ENCODE data around the gene SPINK13. TPM values are rescaled to one million over a fixed set of nuclear protein-coding genes. Genes with fewer than 3 reads are reported as not detected.
"Not testable (repeated sequence)": the region's sequence is repeated elsewhere in the genome, so short reads cannot be mapped to it uniquely, and the experiment has no call there.

SPINK13 gene, protein sequence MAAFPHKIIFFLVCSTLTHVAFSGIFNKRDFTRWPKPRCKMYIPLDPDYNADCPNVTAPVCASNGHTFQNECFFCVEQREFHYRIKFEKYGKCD
- not detected for total RNA-seq

DNA sequence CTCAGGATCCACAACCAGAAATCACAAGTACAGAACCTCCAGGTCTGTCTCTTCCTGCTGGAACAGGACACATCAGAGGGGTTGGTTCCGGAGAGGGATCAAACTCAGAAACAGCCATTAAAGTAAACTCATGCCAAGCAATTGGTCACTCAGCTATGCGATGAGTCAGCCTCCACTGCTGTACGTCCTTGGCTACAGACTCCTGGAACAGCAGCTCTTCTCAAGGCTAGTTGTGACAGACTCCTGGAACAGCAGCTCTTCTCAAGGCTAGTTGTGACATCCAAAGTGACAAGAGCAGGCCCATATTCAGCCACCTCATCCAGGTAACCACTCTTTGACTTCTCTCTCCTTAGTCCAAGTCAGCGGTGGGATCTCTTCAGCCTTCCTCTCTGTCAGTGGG, at the start of gene SPINK13:
SPINK13 (plus strand) TSS at position 229 of the 400 bp plus-strand sequence. CDS start 1,279 bp downstream, outside the sequence.
- no peaks in the 10 kb centered on the region for H3K27me3 Mint-ChIP-seq
- H3K27ac Mint-ChIP-seq: no peak within 1 kb of the TSS
- no peaks in the 10 kb centered on the region for H3K9me3 Mint-ChIP-seq (ENCODE audit: low read depth)
- no peaks in the 10 kb centered on the region for H3K4me1 Mint-ChIP-seq
- H3K4me3 Mint-ChIP-seq: no peak within 1 kb of the TSS
- CTCF ChIA-PET: no interaction called here
- no peaks in the 10 kb centered on the region for H3K36me3 Mint-ChIP-seq
- DNase-seq (no peak), ATAC-seq (no peak)

DNA sequence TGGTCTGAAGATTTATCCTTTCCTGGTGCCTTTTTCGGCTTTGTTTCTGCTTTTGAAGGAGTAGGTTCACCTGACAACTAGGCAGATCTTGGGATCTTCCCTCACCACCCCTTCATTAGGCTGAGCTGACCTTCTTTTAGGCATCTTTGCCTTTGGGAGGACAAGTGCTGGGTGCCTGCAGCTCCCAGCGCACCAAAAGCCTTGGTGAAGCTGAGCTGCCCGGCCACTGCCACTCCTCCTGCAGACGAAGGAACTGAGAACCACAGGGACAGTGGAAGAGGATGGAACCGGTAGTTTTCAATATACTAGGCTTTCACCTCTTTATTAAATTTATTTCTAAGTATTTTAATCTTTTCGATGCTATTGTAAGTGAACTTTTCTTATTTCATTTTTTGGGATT, 47.1 kb upstream of the SPINK13 start:
- no peak for DNase-seq
- H3K27me3 Mint-ChIP-seq: peaks cover 12% of the 10 kb centered on the region
- no peaks in the 10 kb centered on the region for H3K36me3 Mint-ChIP-seq
- no peak overlapping the region for H3K27ac Mint-ChIP-seq
- CTCF ChIA-PET: no interaction called here
- H3K4me1 Mint-ChIP-seq: no peaks in the 10 kb centered on the region
- no peak overlapping the region for H3K4me3 Mint-ChIP-seq
- ATAC-seq: no peak
- peaks cover 3% of the 10 kb centered on the region for H3K9me3 Mint-ChIP-seq (ENCODE audit: low read depth)

DNA sequence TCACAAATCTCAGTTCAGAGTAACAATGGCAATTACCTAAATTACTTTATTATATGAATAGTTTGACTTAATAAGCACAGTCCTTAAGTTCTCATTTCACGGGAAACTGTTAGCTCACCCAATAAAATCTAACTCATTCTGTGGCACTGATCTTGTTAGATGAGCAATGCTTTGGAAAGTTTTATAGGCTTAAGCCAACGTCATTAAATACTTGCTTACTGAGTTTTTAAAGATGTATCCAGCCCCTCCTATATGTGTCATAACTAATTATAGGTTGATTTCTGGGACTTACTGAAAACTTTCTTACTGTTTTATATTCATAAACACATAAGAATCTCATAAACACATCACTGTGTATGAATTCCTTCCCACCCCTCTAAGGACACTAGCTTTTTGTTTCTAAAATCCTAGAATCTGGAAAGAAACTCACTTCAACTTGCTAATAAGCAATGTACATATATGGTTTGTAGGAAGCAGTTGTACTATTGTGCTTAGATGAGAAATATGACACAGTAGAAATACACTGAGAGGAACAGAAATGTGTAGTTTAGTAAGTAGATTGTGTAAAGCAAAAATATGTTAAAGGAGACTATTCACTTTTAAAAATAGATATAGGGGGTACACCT, 44.4 kb upstream of the SPINK13 start:
- H3K27ac Mint-ChIP-seq: no peak overlapping the region
- CTCF ChIA-PET: no interaction called here
- H3K36me3 Mint-ChIP-seq: no peaks in the 10 kb centered on the region
- H3K27me3 Mint-ChIP-seq: peaks cover 12% of the 10 kb centered on the region
- no peak for DNase-seq
- H3K9me3 Mint-ChIP-seq (ENCODE audit: low read depth): no peaks in the 10 kb centered on the region
- no peaks in the 10 kb centered on the region for H3K4me1 Mint-ChIP-seq
- ATAC-seq: no peak
- H3K4me3 Mint-ChIP-seq: no peak overlapping the region

DNA sequence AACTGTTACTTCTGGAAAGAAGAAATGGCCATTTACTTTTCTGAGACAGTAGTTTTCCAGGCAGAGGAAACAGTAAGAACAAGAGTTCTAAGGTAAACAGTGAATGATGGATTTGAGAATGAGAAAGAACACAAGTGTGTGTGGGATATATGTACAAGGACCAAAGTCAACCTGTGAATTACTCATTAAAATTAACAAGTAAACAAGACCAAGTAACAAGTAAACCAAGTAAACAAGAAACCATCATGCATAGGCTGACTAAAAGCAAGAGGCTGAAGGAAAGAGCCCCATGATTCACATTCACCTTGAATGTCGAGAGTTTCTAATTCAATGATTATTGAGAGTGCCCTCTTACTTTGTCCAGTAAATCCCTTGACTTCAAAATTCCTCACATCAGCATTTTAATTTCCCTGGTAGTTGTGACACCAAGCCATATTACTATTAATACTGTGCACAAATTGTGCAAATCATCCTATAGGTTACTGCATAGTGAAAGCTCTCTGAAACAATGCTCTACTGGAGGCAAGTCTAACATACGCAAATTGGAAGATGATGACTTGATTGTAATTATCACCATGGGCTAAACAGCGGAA, 40.1 kb upstream of the SPINK13 start:
- Mint-ChIP-seq H3K4me3 (no peak overlapping the region), H3K36me3 (no peaks in the 10 kb centered on the region), H3K27me3 (peaks cover 4% of the 10 kb centered on the region), H3K27ac (no peak overlapping the region), H3K9me3 (ENCODE audit: low read depth) (no peaks in the 10 kb centered on the region), H3K4me1 (no peaks in the 10 kb centered on the region)
- ATAC-seq: no peak
- CTCF ChIA-PET: no interaction called here
- DNase-seq: no peak

DNA sequence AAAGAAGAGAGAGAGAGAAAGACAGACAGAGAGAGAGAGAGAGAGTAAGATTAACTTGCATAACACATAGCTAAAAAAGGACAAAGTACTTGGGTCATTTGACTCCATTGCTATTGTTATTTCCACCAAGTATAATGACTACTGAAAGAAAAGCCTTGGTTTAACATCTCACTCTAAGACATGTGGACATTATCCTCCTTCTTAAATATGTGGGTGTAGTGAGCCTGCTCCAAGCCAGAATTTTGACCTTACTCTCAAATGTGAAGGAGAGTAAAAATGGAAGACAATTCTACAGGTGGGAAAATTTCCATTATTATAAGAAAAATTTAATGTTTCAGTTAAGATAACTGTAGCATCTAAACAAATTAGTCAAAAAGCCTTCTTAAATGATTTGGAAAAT, 38.8 kb upstream of the SPINK13 start:
- CTCF ChIA-PET: no interaction called here

DNA sequence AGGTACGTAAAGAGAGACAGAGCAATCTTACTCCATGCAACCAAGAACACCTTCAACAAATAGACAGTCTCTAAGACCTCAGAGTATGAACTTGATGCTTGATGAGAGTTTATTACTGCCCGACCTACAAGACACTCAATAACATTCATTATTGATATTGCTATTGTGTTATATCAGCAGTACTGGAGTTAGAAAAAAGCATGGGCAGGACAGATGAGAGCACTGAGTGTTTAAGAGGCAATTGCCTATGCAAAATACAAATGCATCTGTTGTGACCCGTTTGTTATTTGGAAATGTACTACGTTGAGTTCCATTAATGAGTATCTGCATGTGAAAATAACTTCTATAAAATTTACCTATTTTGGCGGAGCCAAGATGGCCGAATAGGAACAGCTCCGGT, 38.4 kb upstream of the SPINK13 start:
- Mint-ChIP-seq H3K4me3 (no peak overlapping the region), H3K27me3 (peaks cover 3% of the 10 kb centered on the region), H3K4me1 (no peaks in the 10 kb centered on the region), H3K9me3 (ENCODE audit: low read depth) (no peaks in the 10 kb centered on the region), H3K27ac (no peak overlapping the region), H3K36me3 (no peaks in the 10 kb centered on the region)
- CTCF ChIA-PET: no interaction called here
- ATAC-seq (no peak), DNase-seq (no peak)

More for the DNA sequence above, 38.8 kb upstream of the SPINK13 start:
- no peak for DNase-seq
- Mint-ChIP-seq H3K27me3 (peaks cover 4% of the 10 kb centered on the region), H3K9me3 (ENCODE audit: low read depth) (no peaks in the 10 kb centered on the region), H3K4me3 (no peak overlapping the region), H3K36me3 (no peaks in the 10 kb centered on the region), H3K4me1 (no peaks in the 10 kb centered on the region), H3K27ac (no peak overlapping the region)
- ATAC-seq: no peak

DNA sequence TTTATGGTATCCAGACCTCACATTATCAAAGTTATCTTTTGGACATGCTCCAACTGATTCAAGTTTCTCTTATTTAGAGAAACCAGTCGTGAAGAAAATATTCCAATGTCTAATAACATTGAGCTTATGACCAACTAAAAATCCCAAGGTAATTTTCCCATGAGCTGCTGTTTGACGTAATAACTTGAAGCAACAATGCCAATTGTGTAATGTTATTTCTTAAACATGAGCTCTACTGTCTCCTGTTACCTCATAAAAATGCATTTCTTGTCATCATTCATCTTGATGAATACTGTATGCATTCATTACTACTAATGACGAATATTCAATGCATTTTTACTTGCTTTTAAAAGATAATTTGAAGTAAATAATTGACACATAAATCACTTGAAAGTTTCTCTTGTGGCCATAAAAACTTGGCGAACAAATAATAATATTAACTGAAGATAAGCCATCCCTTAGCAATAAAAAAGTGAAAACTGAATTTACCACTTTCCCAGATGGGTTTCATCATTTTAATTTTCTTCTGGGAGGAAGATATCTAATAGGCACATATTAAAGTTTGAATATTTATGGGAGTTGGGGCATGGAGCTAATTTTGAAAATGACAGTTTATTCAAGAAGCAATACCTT, 30.7 kb upstream of the SPINK13 start:
- Mint-ChIP-seq H3K36me3 (no peaks in the 10 kb centered on the region), H3K27me3 (no peaks in the 10 kb centered on the region), H3K4me1 (no peaks in the 10 kb centered on the region), H3K4me3 (no peak overlapping the region), H3K27ac (no peak overlapping the region), H3K9me3 (ENCODE audit: low read depth) (no peaks in the 10 kb centered on the region)
- no peak for DNase-seq
- CTCF ChIA-PET: no interaction called here
- no peak for ATAC-seq

DNA sequence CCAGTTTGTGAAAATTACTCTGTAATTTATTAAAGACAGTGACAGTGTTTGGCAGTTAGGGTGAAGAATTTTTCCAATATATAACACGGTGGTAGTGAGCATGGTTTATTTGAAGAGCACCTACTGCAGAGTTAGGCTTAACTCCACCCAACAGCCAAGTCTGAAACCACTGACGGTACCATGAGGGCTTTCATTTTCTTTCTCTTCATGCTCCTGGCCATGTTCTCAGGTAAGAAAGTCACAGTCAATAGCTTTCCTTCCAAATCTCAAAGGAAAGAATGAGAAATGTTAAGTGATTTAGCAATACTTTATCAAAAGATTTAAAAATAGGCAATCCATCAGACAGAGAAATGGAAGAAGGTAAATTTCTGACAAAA, 30.2 kb upstream of the SPINK13 start, which contains the start of gene MARCOL:
MARCOL (plus strand) TSS at position 108 of the 377 bp plus-strand sequence; CDS start at position 181, 73 bp downstream.
- H3K27me3 Mint-ChIP-seq: no peaks in the 10 kb centered on the region
- no peak for DNase-seq
- no peak within 1 kb of the TSS for H3K27ac Mint-ChIP-seq
- ATAC-seq: no peak
- no peak within 1 kb of the TSS for H3K4me3 Mint-ChIP-seq
- H3K36me3 Mint-ChIP-seq: no peaks in the 10 kb centered on the region
- H3K4me1 Mint-ChIP-seq: no peaks in the 10 kb centered on the region
- H3K9me3 Mint-ChIP-seq (ENCODE audit: low read depth): no peaks in the 10 kb centered on the region
- CTCF ChIA-PET: no interaction called here

DNA sequence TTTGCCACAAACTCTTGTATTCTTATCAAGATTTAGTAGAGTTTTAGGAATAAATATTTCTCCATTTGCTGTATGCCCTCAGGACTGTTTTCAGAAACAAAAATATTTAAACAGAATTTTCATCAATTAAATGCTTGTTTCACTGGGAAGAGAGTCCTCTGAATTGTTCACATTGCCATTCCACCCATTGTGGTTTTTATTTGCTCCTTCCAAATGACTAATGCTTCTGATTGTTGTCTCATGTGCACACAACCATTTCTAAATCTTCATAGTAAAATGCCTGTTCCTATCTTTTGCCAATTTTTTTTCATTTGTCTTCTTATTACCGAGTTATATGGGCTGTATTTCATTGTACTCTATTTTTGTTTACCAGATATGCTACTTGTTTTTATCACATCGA, 19.7 kb upstream of the SPINK13 start:
- H3K27ac Mint-ChIP-seq: no peak overlapping the region
- ATAC-seq (no peak), DNase-seq (no peak)
- no peaks in the 10 kb centered on the region for H3K9me3 Mint-ChIP-seq (ENCODE audit: low read depth)
- CTCF ChIA-PET: no interaction called here
- no peaks in the 10 kb centered on the region for H3K36me3 Mint-ChIP-seq
- no peaks in the 10 kb centered on the region for H3K4me1 Mint-ChIP-seq
- no peak overlapping the region for H3K4me3 Mint-ChIP-seq
- no peaks in the 10 kb centered on the region for H3K27me3 Mint-ChIP-seq

DNA sequence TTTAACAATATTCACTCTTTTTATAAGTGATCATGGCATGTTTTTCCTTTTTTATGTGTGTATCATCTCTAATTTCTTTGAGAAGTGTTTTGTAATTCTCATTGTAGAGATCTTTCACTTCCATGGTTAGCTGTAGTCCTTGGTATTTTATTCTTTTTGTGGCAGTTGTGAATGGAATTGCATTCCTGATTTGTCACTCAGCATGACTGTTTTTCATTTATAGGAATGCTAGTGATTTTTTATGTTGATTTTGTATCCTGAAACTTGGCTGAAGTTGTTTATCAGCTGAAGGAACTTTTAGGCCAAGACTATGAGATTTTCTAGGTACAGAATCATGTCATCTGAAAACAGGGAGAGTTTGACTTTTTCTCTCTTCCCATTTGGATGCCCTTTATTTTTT, 13.1 kb upstream of the SPINK13 start:
- no peak for DNase-seq
- no peak overlapping the region for H3K27ac Mint-ChIP-seq
- H3K9me3 Mint-ChIP-seq (ENCODE audit: low read depth): peaks cover 3% of the 10 kb centered on the region
- no peaks in the 10 kb centered on the region for H3K36me3 Mint-ChIP-seq
- CTCF ChIA-PET: no interaction called here
- no peak for ATAC-seq
- H3K27me3 Mint-ChIP-seq: no peaks in the 10 kb centered on the region
- no peak overlapping the region for H3K4me3 Mint-ChIP-seq
- no peaks in the 10 kb centered on the region for H3K4me1 Mint-ChIP-seq

DNA sequence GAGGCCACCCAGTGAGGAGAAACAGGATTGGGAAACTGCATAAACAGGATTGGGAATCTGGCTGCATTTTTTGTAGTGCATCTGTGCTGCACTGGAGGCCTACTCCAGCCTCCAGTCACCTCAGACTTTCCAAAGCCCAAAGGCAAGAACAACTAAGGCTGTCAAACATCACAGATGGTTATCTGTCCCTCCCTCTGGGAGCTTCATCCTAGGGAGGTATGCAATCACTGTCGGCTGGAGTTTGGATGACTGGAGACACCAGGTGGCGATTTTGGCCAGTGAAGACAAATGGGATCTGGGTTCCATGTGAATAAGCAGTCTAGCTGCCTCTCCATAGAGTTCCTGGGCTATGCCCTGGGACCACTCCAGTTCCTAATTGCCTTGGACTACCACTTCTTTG, 9.3 kb upstream of the SPINK13 start:
- ATAC-seq (no peak), DNase-seq (no peak)
- H3K27me3 Mint-ChIP-seq: no peaks in the 10 kb centered on the region
- peaks cover 3% of the 10 kb centered on the region for H3K9me3 Mint-ChIP-seq (ENCODE audit: low read depth)
- no peak overlapping the region for H3K4me3 Mint-ChIP-seq
- H3K4me1 Mint-ChIP-seq: no peaks in the 10 kb centered on the region
- CTCF ChIA-PET: no interaction called here
- H3K36me3 Mint-ChIP-seq: no peaks in the 10 kb centered on the region
- no peak overlapping the region for H3K27ac Mint-ChIP-seq

DNA sequence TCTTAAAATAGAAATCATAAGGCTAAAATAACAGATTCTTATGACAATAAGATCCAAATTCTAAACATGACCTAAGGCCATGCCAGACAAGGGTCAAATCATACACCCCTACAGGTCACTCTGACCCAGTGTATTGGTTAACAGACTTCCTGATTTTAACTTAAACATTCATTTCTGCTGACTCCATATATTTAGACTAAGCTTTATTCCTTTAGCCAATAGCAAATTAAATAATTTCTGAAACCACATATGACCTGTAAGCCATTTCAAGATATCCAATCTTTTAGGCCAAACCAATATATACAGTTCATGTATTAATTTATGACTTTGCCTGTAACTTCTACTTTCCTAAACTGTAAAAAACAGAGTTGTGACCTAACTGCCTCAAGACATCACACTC, 7.4 kb upstream of the SPINK13 start:
- no peak for DNase-seq
- H3K27ac Mint-ChIP-seq: no peak overlapping the region
- CTCF ChIA-PET: no interaction called here
- H3K4me1 Mint-ChIP-seq: no peaks in the 10 kb centered on the region
- no peaks in the 10 kb centered on the region for H3K27me3 Mint-ChIP-seq
- no peak overlapping the region for H3K4me3 Mint-ChIP-seq
- ATAC-seq: no peak
- H3K9me3 Mint-ChIP-seq (ENCODE audit: low read depth): peaks cover 3% of the 10 kb centered on the region
- no peaks in the 10 kb centered on the region for H3K36me3 Mint-ChIP-seq

DNA sequence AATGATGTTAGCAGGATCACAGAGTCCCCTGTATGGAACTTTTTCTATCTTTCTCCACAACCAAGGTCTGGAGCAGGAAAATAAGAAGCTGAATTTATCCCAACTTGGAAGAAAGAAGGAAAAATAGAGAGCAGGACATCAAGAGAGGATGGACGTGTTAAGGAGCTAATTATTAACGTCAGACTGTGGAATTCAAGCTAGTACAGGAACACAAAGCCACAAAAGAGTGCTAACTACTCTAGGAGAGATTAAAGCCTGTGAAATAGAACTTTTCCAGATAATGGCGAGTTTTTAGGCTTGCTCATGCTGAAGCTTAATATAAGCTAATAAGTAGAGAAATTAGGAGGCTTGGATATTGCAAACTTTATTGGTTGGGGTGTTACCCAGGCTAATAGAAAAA, 632 bp upstream of the SPINK13 start:
- no peaks in the 10 kb centered on the region for H3K9me3 Mint-ChIP-seq (ENCODE audit: low read depth)
- CTCF ChIA-PET: no interaction called here

DNA sequence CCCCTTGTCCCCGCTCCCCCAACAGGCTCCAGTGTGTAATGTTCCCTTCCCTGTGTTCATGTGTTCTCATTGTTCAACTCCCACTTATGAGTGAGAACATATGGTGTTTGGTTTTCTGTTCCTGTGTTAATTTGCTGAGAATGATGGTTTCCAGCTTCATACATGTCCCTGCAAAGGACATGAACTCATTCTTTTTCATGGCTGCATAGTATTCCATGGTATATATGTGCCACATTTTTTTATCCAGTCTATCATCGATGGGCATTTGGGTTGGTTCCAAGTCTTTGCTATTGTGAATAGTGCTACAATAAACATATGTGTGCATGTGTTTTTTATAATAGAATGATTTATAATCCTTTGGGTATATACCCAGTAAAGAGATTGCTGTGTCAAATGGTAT, 6.5 kb downstream of the SPINK13 start:
- CTCF ChIA-PET; ATAC-seq; H3K9me3 Mint-ChIP-seq (ENCODE audit: low read depth); H3K27me3 Mint-ChIP-seq; H3K4me3 Mint-ChIP-seq; H3K4me1 Mint-ChIP-seq; DNase-seq; H3K27ac Mint-ChIP-seq; H3K36me3 Mint-ChIP-seq: not testable (repeated sequence)

More for the DNA sequence above, 632 bp upstream of the SPINK13 start:
- no peak overlapping the region for H3K27ac Mint-ChIP-seq
- H3K36me3 Mint-ChIP-seq: no peaks in the 10 kb centered on the region
- no peaks in the 10 kb centered on the region for H3K27me3 Mint-ChIP-seq
- no peak overlapping the region for H3K4me3 Mint-ChIP-seq
- DNase-seq (no peak), ATAC-seq (no peak)
- H3K4me1 Mint-ChIP-seq: no peaks in the 10 kb centered on the region

Data from activated CD8-positive, alpha-beta memory T cell treated with anti-CD3 and anti-CD28 coated beads, Interleukin-2, amount 10 ng/mL, durations not matched to agents 7 days and 5 days (primary cell).